HEK293 (cell line): ENCODE results near the gene PSD2.

Experiments
- CTCF ChIA-PET: fragments of 350-600 bp; formaldehyde crosslinking; extraction: SDS; loops from one replicate; lab custom pipeline; 2021; ENCODE audit warnings: antibody characterized with exemption; lab: Yijun Ruan, JAX
- POLR2A ChIA-PET: fragments of 300-600 bp; formaldehyde crosslinking; extraction: SDS; loops from one replicate; lab custom pipeline; 2020; ENCODE audit warnings: antibody characterized with exemption, inconsistent platforms; lab: Yijun Ruan, JAX
- H3K27ac ChIP-seq: fragments of 200-500 bp; sonication (Bioruptor generic); 2 replicates; pipeline ENCODE4 v1.5.1; 2014; ENCODE audit warnings: low read depth, low read length, control low read depth, inconsistent platforms; ENCODE audit errors: extremely low read depth
- H3K36me3 ChIP-seq, 2 experiments: fragments of 200-500 bp in 1 of 2; sonication (Bioruptor generic) in 1 of 2; 1 replicate in 1 of 2; 2 replicates in 1 of 2; pipeline ENCODE4 v1.5.1; 2014 to 2017; ENCODE audit warnings: inconsistent platforms in 2 of 2, low read length in 2 of 2; ENCODE audit not compliant: control insufficient read depth in 2 of 2, insufficient read depth in 1 of 2
- H3K4me1 ChIP-seq: fragments of 200-500 bp; sonication (Bioruptor generic); 2 replicates; pipeline ENCODE4 v1.5.1; 2014; ENCODE audit warnings: mild to moderate bottlenecking, low read length, inconsistent platforms; ENCODE audit not compliant: control insufficient read depth, insufficient read depth
- H3K4me3 ChIP-seq: 2 replicates; pipeline ENCODE4 v1.5.1; 2011; ENCODE audit warnings: low read depth, mild to moderate bottlenecking, control low read depth, low read length, moderate library complexity
- H3K9me3 ChIP-seq: fragments of 200-500 bp; sonication (Bioruptor generic); 2 replicates; pipeline ENCODE4 v1.5.1; 2014; ENCODE audit warnings: low read depth, low read length, inconsistent platforms; ENCODE audit not compliant: control insufficient read depth, insufficient read depth
- CTCF ChIP-seq: fragments of 450-650 bp; formaldehyde crosslinking; IDR thresholded peaks from 2 replicates; pipeline ENCODE4 v1.5.1; 2016; ENCODE audit warnings: missing biosample characterization, missing genetic modification characterization
- GFI1B ChIP-seq: fragments of 450-650 bp; formaldehyde crosslinking; IDR thresholded peaks from 2 replicates; pipeline ENCODE4 v1.5.1; 2016; ENCODE audit warnings: missing biosample characterization, missing genetic modification characterization
- GLI2 ChIP-seq: fragments of 450-650 bp; formaldehyde crosslinking; IDR thresholded peaks from 2 replicates; pipeline ENCODE4; 2017; ENCODE audit warnings: missing biosample characterization, missing genetic modification characterization, low read depth, borderline replicate concordance
- GLIS1 ChIP-seq: fragments of 450-650 bp; formaldehyde crosslinking; IDR thresholded peaks from 2 replicates; pipeline ENCODE4 v1.5.1; 2016; ENCODE audit warnings: missing biosample characterization, missing genetic modification characterization
- KLF16 ChIP-seq: fragments of 450-650 bp; formaldehyde crosslinking; IDR thresholded peaks from 2 replicates; pipeline ENCODE4 v1.5.1; 2017; ENCODE audit warnings: missing biosample characterization, missing genetic modification characterization
- MYNN ChIP-seq: fragments of 450-650 bp; formaldehyde crosslinking; IDR thresholded peaks from 2 replicates; pipeline ENCODE4 v1.5.1; 2016; ENCODE audit warnings: missing biosample characterization, missing genetic modification characterization, borderline replicate concordance
- OVOL3 ChIP-seq: fragments of 450-650 bp; formaldehyde crosslinking; IDR thresholded peaks from 2 replicates; pipeline ENCODE4 v1.5.1; 2016; ENCODE audit warnings: missing biosample characterization, missing genetic modification characterization
- PRDM6 ChIP-seq: fragments of 450-650 bp; formaldehyde crosslinking; IDR thresholded peaks from 2 replicates; pipeline ENCODE4 v1.5.1; 2017; ENCODE audit warnings: missing biosample characterization, missing genetic modification characterization
- REPIN1 ChIP-seq: fragments of 450-650 bp; formaldehyde crosslinking; IDR thresholded peaks from 2 replicates; pipeline ENCODE4 v1.5.1; 2017; ENCODE audit warnings: missing biosample characterization, missing genetic modification characterization, low read depth
- SALL2 ChIP-seq: fragments of 450-650 bp; formaldehyde crosslinking; IDR thresholded peaks from 2 replicates; pipeline ENCODE4 v1.5.0; 2017; ENCODE audit warnings: missing biosample characterization, mild to moderate bottlenecking, missing genetic modification characterization, borderline replicate concordance
- SP7 ChIP-seq: fragments of 450-650 bp; formaldehyde crosslinking; IDR thresholded peaks from 2 replicates; pipeline ENCODE4 v1.5.1; 2016; ENCODE audit warnings: missing biosample characterization, missing genetic modification characterization
- ZNF10 ChIP-seq: fragments of 450-650 bp; formaldehyde crosslinking; IDR thresholded peaks from 2 replicates; pipeline ENCODE4 v1.5.1; 2017; ENCODE audit warnings: missing biosample characterization, missing genetic modification characterization
- ZNF121 ChIP-seq: fragments of 450-650 bp; formaldehyde crosslinking; IDR thresholded peaks from 2 replicates; pipeline ENCODE4 v1.5.1; 2016; ENCODE audit warnings: missing biosample characterization, missing genetic modification characterization
- ZNF16 ChIP-seq: fragments of 450-650 bp; formaldehyde crosslinking; IDR thresholded peaks from 2 replicates; pipeline ENCODE4 v1.5.1; 2016; ENCODE audit warnings: low read depth, missing biosample characterization, missing genetic modification characterization
- ZNF202 ChIP-seq: fragments of 450-650 bp; formaldehyde crosslinking; IDR thresholded peaks from 2 replicates; pipeline ENCODE4 v1.5.1; 2016; ENCODE audit warnings: missing biosample characterization, missing genetic modification characterization, borderline replicate concordance
- ZNF280D ChIP-seq: fragments of 450-650 bp; formaldehyde crosslinking; IDR thresholded peaks from 2 replicates; pipeline ENCODE4 v1.5.1; 2016; ENCODE audit warnings: missing biosample characterization, missing genetic modification characterization
- ZNF362 ChIP-seq: fragments of 450-650 bp; formaldehyde crosslinking; IDR thresholded peaks from 2 replicates; pipeline ENCODE4 v1.5.1; 2016; ENCODE audit warnings: missing biosample characterization, missing genetic modification characterization
- ZNF473 ChIP-seq: fragments of 450-650 bp; formaldehyde crosslinking; IDR thresholded peaks from 2 replicates; pipeline ENCODE4 v1.5.1; 2017; ENCODE audit warnings: missing biosample characterization, missing genetic modification characterization
- ZNF501 ChIP-seq: fragments of 450-650 bp; formaldehyde crosslinking; IDR thresholded peaks from 2 replicates; pipeline ENCODE4 v1.5.1; 2016; ENCODE audit warnings: missing biosample characterization, missing genetic modification characterization
- ZNF513 ChIP-seq: fragments of 450-650 bp; IDR thresholded peaks from 2 replicates; pipeline ENCODE4 v1.5.1; 2018; ENCODE audit warnings: missing biosample characterization, missing genetic modification characterization
- ZNF548 ChIP-seq: fragments of 450-650 bp; formaldehyde crosslinking; IDR thresholded peaks from 2 replicates; pipeline ENCODE4 v1.5.1; 2016; ENCODE audit warnings: missing biosample characterization, missing genetic modification characterization
- ZNF571 ChIP-seq: fragments of 450-650 bp; formaldehyde crosslinking; IDR thresholded peaks from 2 replicates; pipeline ENCODE4 v1.5.0; 2017; ENCODE audit warnings: missing biosample characterization, missing genetic modification characterization
- ZNF585B ChIP-seq: fragments of 450-650 bp; formaldehyde crosslinking; IDR thresholded peaks from 2 replicates; pipeline ENCODE4 v1.5.1; 2016; ENCODE audit warnings: missing biosample characterization, missing genetic modification characterization
- ZNF658 ChIP-seq: fragments of 450-650 bp; formaldehyde crosslinking; IDR thresholded peaks from 2 replicates; pipeline ENCODE4; 2016; ENCODE audit warnings: missing biosample characterization, missing genetic modification characterization
- ZNF707 ChIP-seq: fragments of 450-650 bp; formaldehyde crosslinking; IDR thresholded peaks from 2 replicates; pipeline ENCODE4 v1.5.1; 2016; ENCODE audit warnings: missing biosample characterization, missing genetic modification characterization

The PSD2 gene

GRCh38 chr5:139752506-139753473 is 42.8 kb upstream of the PSD2 start (continued):
- no peak for TF ChIP-seq ZNF280D (tag by site-specific recombination)
- no peak for TF ChIP-seq ZNF501 (tag by site-specific recombination)
- TF ChIP-seq GLIS1: peak; percentile 97
- no peak for TF ChIP-seq ZNF513 (tag by site-specific recombination)
- TF ChIP-seq ZNF202 (tag by site-specific recombination): no peak
- peak; percentile 69 for TF ChIP-seq SP7 (tag by site-specific recombination)
- TF ChIP-seq MYNN (tag by site-specific recombination): 0 out of 2 replicates have a peak, but pooled peaks have one; percentile 32
- no peak for TF ChIP-seq PRDM6
- TF ChIP-seq ZNF571 (tag by site-specific recombination): no peak
- TF ChIP-seq ZNF362: no peak
- TF ChIP-seq ZNF473 (tag by site-specific recombination): no peak
- TF ChIP-seq ZNF121 (tag by site-specific recombination): no peak
- no peak for TF ChIP-seq ZNF707 (tag by site-specific recombination)
- TF ChIP-seq REPIN1 (tag by site-specific recombination): no peak
- TF ChIP-seq ZNF16 (tag by site-specific recombination): no peak
- no peak for TF ChIP-seq KLF16
- TF ChIP-seq GLI2 (tag by site-specific recombination): no peak

GRCh38 chr5:139755892-139756671 is 39.5 kb upstream of the PSD2 start:
- no peaks in the 10 kb centered on the region for H3K36me3 ChIP-seq
- peaks cover 6% of the 10 kb centered on the region for H3K4me1 ChIP-seq
- H3K27ac ChIP-seq: no peak overlapping the region
- H3K9me3 ChIP-seq: no peaks in the 10 kb centered on the region
- POLR2A ChIA-PET: no interaction called here
- CTCF ChIA-PET: interaction anchor here (0.6 to 1.6 kb wide), 6 partner anchors 10 to 930 kb away, joined by 3 to 8 read pairs (median 3); no protein-coding TSS in a partner anchor
- no peak overlapping the region for H3K4me3 ChIP-seq
- TF ChIP-seq ZNF10 (tag by site-specific recombination) (no peak; the same call in 1 of the 2 replicates), ZNF548 (tag by site-specific recombination) (no peak), ZNF658 (tag by site-specific recombination) (no peak), SALL2 (tag by site-specific recombination) (no peak), OVOL3 (tag by site-specific recombination) (no peak), GFI1B (no peak), ZNF585B (tag by site-specific recombination) (no peak), CTCF (tag by site-specific recombination) (no peak)
